Adipocyte (in vitro differentiated cells): Measurements from ENCODE around the gene LLGL2.
A peak's percentile ranks its signal among the peaks of the same experiment; 100 is the strongest.

Experiments used
- DNase-seq: peaks from one replicate; pipeline ENCODE4 v3.0.0-alpha.2; 2015; ENCODE audit warnings: low read depth
- H3K27me3 ChIP-seq: replicated peaks from 2 replicates; pipeline ENCODE4 v1.7.0; 2013; ENCODE audit warnings: mild to moderate bottlenecking, low read length, moderate library complexity; ENCODE audit not compliant: control insufficient read depth, insufficient read depth
- H3K36me3 ChIP-seq: 2 replicates; pipeline ENCODE4 v1.7.0; 2013; ENCODE audit warnings: low read length, mild to moderate bottlenecking, moderate library complexity; ENCODE audit not compliant: control insufficient read depth, insufficient read depth, severe bottlenecking
- H3K4me1 ChIP-seq: 2 replicates; pipeline ENCODE4 v1.7.0; 2013; ENCODE audit warnings: mild to moderate bottlenecking, low read length, moderate library complexity; ENCODE audit not compliant: control insufficient read depth, insufficient read depth
- H3K4me3 ChIP-seq: 2 replicates; pipeline ENCODE4 v1.7.0; 2013; ENCODE audit warnings: mild to moderate bottlenecking, low read length, moderate library complexity
- H3K9ac ChIP-seq: 2 replicates; pipeline ENCODE4 v1.7.0; 2013; ENCODE audit warnings: mild to moderate bottlenecking, low read length, moderate library complexity
- H3K9me3 ChIP-seq: 2 replicates; pipeline ENCODE4 v1.7.0; 2013; ENCODE audit warnings: mild to moderate bottlenecking, low read length, moderate library complexity; ENCODE audit not compliant: control insufficient read depth

The LLGL2 gene

GRCh38 chr17:75549246-75550138 is 24.0 kb downstream of the LLGL2 start:
- no peak for DNase-seq
- no peaks in the 10 kb centered on the region for H3K36me3 ChIP-seq
- no peaks in the 10 kb centered on the region for H3K9me3 ChIP-seq
- no peaks in the 10 kb centered on the region for H3K4me1 ChIP-seq
- H3K9ac ChIP-seq, result no peak overlapping the region
- H3K27me3 ChIP-seq, result peaks cover 36% of the 10 kb centered on the region
- no peak overlapping the region for H3K4me3 ChIP-seq

- Histone ChIP-seq H3K36me3 (no peaks in the 10 kb centered on the region), H3K9ac (no peak overlapping the region), H3K4me1 (no peaks in the 10 kb centered on the region), H3K27me3 (peaks cover 32% of the 10 kb centered on the region), H3K4me3 (no peak overlapping the region), H3K9me3 (no peaks in the 10 kb centered on the region)
- DNase-seq, result no peak
Measured at GRCh38 chr17:75550139-75550465, 24.6 kb downstream of the LLGL2 start.

- Histone ChIP-seq H3K4me1 (no peaks in the 10 kb centered on the region), H3K36me3 (no peaks in the 10 kb centered on the region), H3K9ac (no peak overlapping the region), H3K27me3 (peaks cover 20% of the 10 kb centered on the region), H3K4me3 (no peak overlapping the region), H3K9me3 (no peaks in the 10 kb centered on the region)
- no peak for DNase-seq
Measured at GRCh38 chr17:75551266-75551665, 25.8 kb downstream of the LLGL2 start.

GRCh38 chr17:75552425-75553294 is 27.2 kb downstream of the LLGL2 start:
- Histone ChIP-seq H3K9me3 (no peaks in the 10 kb centered on the region), H3K4me3 (no peak overlapping the region), H3K36me3 (no peaks in the 10 kb centered on the region), H3K27me3 (peaks cover 14% of the 10 kb centered on the region), H3K4me1 (peaks cover 5% of the 10 kb centered on the region), H3K9ac (no peak overlapping the region)
- peak; percentile 22 for DNase-seq

GRCh38 chr17:75553295-75554110 is 28.0 kb downstream of the LLGL2 start:
- no peaks in the 10 kb centered on the region for H3K9me3 ChIP-seq
- no peak overlapping the region for H3K4me3 ChIP-seq
- peaks cover 5% of the 10 kb centered on the region for H3K4me1 ChIP-seq
- DNase-seq, result no peak
- no peaks in the 10 kb centered on the region for H3K36me3 ChIP-seq
- peaks cover 8% of the 10 kb centered on the region for H3K27me3 ChIP-seq
- H3K9ac ChIP-seq, result no peak overlapping the region

GRCh38 chr17:75555679-75556153 is 30.2 kb downstream of the LLGL2 start:
- Histone ChIP-seq H3K4me1 (peaks cover 5% of the 10 kb centered on the region), H3K9me3 (no peaks in the 10 kb centered on the region), H3K4me3 (no peak overlapping the region), H3K9ac (no peak overlapping the region), H3K27me3 (no peaks in the 10 kb centered on the region), H3K36me3 (no peaks in the 10 kb centered on the region)
- no peak for DNase-seq

- peak; percentile 25 for DNase-seq
Measured at GRCh38 chr17:75557075-75557851, 31.8 kb downstream of the LLGL2 start.

GRCh38 chr17:75557852-75558665 is 32.6 kb downstream of the LLGL2 start:
- no peaks in the 10 kb centered on the region for H3K27me3 ChIP-seq
- H3K4me3 ChIP-seq, result no peak overlapping the region
- no peak overlapping the region for H3K9ac ChIP-seq
- H3K9me3 ChIP-seq, result no peaks in the 10 kb centered on the region
- H3K4me1 ChIP-seq, result peaks cover 12% of the 10 kb centered on the region
- no peak for DNase-seq
- H3K36me3 ChIP-seq, result no peaks in the 10 kb centered on the region

More at GRCh38 chr17:75557075-75557851, 31.8 kb downstream of the LLGL2 start:
- no peaks in the 10 kb centered on the region for H3K9me3 ChIP-seq
- H3K27me3 ChIP-seq, result no peaks in the 10 kb centered on the region
- no peak overlapping the region for H3K4me3 ChIP-seq
- H3K9ac ChIP-seq, result no peak overlapping the region
- peaks cover 10% of the 10 kb centered on the region for H3K4me1 ChIP-seq
- H3K36me3 ChIP-seq, result no peaks in the 10 kb centered on the region

- no peak overlapping the region for H3K4me3 ChIP-seq
Measured at GRCh38 chr17:75558666-75559530, 33.4 kb downstream of the LLGL2 start.

More at GRCh38 chr17:75558666-75559530, 33.4 kb downstream of the LLGL2 start:
- H3K9me3 ChIP-seq, result no peaks in the 10 kb centered on the region
- DNase-seq, result no peak
- peaks cover 12% of the 10 kb centered on the region for H3K4me1 ChIP-seq
- H3K9ac ChIP-seq, result no peak overlapping the region
- no peaks in the 10 kb centered on the region for H3K36me3 ChIP-seq
- H3K27me3 ChIP-seq, result peaks cover 6% of the 10 kb centered on the region
